OCI-LY1 (cell line): ENCODE measurements around the gene IL20.

Experiments used
- CTCF ChIP-seq: fragments of 200-600 bp; sonication (generic), shearing (Covaris generic); IDR thresholded peaks from 2 replicates; pipeline ENCODE4 v1.5.1; 2017; ENCODE audit warnings: mild to moderate bottlenecking, antibody characterized with exemption, low read length, moderate library complexity, mixed read lengths
- EZH2 ChIP-seq: fragments of 200-600 bp; sonication (generic), shearing (Covaris generic); IDR thresholded peaks from 2 replicates; pipeline ENCODE4 v1.8.0; 2017; ENCODE audit warnings: borderline replicate concordance, mixed run types, mild to moderate bottlenecking, antibody characterized with exemption, low read length, moderate library complexity, mixed read lengths

- TF ChIP-seq EZH2 (no peak), CTCF (no peak)
Measured at GRCh38 chr1:206880314-206880713, 14.9 kb downstream of the IL20 start.
